ENCODE data around the gene ZNF664. TPM values are rescaled to one million over a fixed set of nuclear protein-coding genes. Genes with fewer than 3 reads are reported as not detected.

Gene ZNF664
- total RNA-seq, 1 donor from 2014 or later = 97.5 TPM

- DNase-seq (ENCODE audit: low read depth) = no peak
- Histone ChIP-seq H3K4me3 (ENCODE audit: low read depth, low read length) (no peak overlapping the region), H3K27me3 (ENCODE audit: control insufficient read depth, insufficient read depth, low read length) (no peaks in the 10 kb centered on the region), H3K36me3 (ENCODE audit: control insufficient read depth, insufficient read depth, low read length) (no peaks in the 10 kb centered on the region)
- TF ChIP-seq, protein P1, sequence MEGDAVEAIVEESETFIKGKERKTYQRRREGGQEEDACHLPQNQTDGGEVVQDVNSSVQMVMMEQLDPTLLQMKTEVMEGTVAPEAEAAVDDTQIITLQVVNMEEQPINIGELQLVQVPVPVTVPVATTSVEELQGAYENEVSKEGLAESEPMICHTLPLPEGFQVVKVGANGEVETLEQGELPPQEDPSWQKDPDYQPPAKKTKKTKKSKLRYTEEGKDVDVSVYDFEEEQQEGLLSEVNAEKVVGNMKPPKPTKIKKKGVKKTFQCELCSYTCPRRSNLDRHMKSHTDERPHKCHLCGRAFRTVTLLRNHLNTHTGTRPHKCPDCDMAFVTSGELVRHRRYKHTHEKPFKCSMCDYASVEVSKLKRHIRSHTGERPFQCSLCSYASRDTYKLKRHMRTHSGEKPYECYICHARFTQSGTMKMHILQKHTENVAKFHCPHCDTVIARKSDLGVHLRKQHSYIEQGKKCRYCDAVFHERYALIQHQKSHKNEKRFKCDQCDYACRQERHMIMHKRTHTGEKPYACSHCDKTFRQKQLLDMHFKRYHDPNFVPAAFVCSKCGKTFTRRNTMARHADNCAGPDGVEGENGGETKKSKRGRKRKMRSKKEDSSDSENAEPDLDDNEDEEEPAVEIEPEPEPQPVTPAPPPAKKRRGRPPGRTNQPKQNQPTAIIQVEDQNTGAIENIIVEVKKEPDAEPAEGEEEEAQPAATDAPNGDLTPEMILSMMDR (IDR thresholded peaks at IDR 0.05; ENCODE audit: insufficient read depth, low read length, poor library complexity, severe bottlenecking) = no peak
Observed at GRCh38 chr12:124026755-124027745, 54.0 kb downstream of the ZNF664 start.

- no peaks in the 10 kb centered on the region for H3K36me3 ChIP-seq (ENCODE audit: control insufficient read depth, insufficient read depth, low read length)
- TF ChIP-seq, protein P1 (IDR thresholded peaks at IDR 0.05; ENCODE audit: insufficient read depth, low read length, poor library complexity, severe bottlenecking) = no peak
- no peak for DNase-seq (ENCODE audit: low read depth)
- no peaks in the 10 kb centered on the region for H3K27me3 ChIP-seq (ENCODE audit: control insufficient read depth, insufficient read depth, low read length)
- H3K4me3 ChIP-seq (ENCODE audit: low read depth, low read length) = no peak overlapping the region
Observed at GRCh38 chr12:124027753-124028554, 54.9 kb downstream of the ZNF664 start.

DNA sequence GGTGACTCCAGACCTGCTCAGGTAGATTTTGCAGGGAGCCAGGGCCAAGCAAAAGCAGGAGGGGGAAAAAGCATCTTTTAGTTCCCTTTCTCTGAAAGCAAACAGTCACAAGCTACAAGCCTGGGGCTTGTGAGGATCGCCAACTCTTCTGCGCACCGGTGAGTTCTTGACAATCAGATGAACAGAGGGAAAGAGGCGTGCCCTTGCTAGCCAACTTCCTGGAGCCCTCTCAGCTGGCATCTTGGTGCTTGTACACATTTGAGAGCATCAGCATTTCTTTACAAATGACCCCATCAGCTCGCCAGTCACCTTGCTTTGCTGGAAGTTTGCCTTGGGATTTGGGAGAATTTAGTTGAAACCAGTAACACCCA is 55.5 kb downstream of the ZNF664 start:
- TF ChIP-seq, protein P1 (IDR thresholded peaks at IDR 0.05; ENCODE audit: insufficient read depth, low read length, poor library complexity, severe bottlenecking) = no peak
- DNase-seq (ENCODE audit: low read depth) = no peak

GRCh38 chr12:124030008-124030407 is 57.0 kb downstream of the ZNF664 start:
- no peaks in the 10 kb centered on the region for H3K36me3 ChIP-seq (ENCODE audit: control insufficient read depth, insufficient read depth, low read length)
- TF ChIP-seq, protein P1 (IDR thresholded peaks at IDR 0.05; ENCODE audit: insufficient read depth, low read length, poor library complexity, severe bottlenecking) = no peak
- H3K4me3 ChIP-seq (ENCODE audit: low read depth, low read length) = no peak overlapping the region
- no peaks in the 10 kb centered on the region for H3K27me3 ChIP-seq (ENCODE audit: control insufficient read depth, insufficient read depth, low read length)
- DNase-seq (ENCODE audit: low read depth) = no peak

More for the DNA sequence above, 55.5 kb downstream of the ZNF664 start:
- no peaks in the 10 kb centered on the region for H3K27me3 ChIP-seq (ENCODE audit: control insufficient read depth, insufficient read depth, low read length)
- H3K4me3 ChIP-seq (ENCODE audit: low read depth, low read length) = no peak overlapping the region
- H3K36me3 ChIP-seq (ENCODE audit: control insufficient read depth, insufficient read depth, low read length) = no peaks in the 10 kb centered on the region

- Histone ChIP-seq H3K4me3 (ENCODE audit: low read depth, low read length) (no peak overlapping the region), H3K27me3 (ENCODE audit: control insufficient read depth, insufficient read depth, low read length) (no peaks in the 10 kb centered on the region), H3K36me3 (ENCODE audit: control insufficient read depth, insufficient read depth, low read length) (no peaks in the 10 kb centered on the region)
- TF ChIP-seq, protein P1 (IDR thresholded peaks at IDR 0.05; ENCODE audit: insufficient read depth, low read length, poor library complexity, severe bottlenecking) = no peak
- no peak for DNase-seq (ENCODE audit: low read depth)
Observed at GRCh38 chr12:124030510-124030909, 57.5 kb downstream of the ZNF664 start.
